Mesothelial cell of epicardium (in vitro differentiated cells): ENCODE measurements around the gene MVB12A. TPM values are rescaled to one million over a fixed set of nuclear protein-coding genes. Genes with fewer than 3 reads are reported as not detected.
A peak's percentile ranks its signal among the peaks of the same experiment; 100 is the strongest.

ENCODE experiments used
- DNase-seq, 2 experiments: peaks; one replicate each; pipeline ENCODE4 v3.0.0; 2021; ENCODE audit warnings: low spot score in 2 of 2; ENCODE audit not compliant: unreplicated experiment in 2 of 2
- H3K27ac Mint-ChIP-seq: 2 replicates; pipeline ENCODE4 v1.8.0; 2021; ENCODE audit warnings: mixed read lengths
- H3K27me3 Mint-ChIP-seq: 2 replicates; pipeline ENCODE4 v1.8.0; 2021; ENCODE audit warnings: low read depth, mixed read lengths
- H3K36me3 Mint-ChIP-seq: 2 replicates; pipeline ENCODE4 v1.8.0; 2021; ENCODE audit warnings: mixed read lengths
- H3K4me1 Mint-ChIP-seq: 2 replicates; pipeline ENCODE4 v1.8.0; 2021; ENCODE audit warnings: mixed read lengths
- H3K4me3 Mint-ChIP-seq: 2 replicates; pipeline ENCODE4 v1.8.0; 2021; ENCODE audit warnings: mild to moderate bottlenecking, moderate library complexity, mixed read lengths
- H3K9me3 Mint-ChIP-seq: 2 replicates; pipeline ENCODE4 v1.8.0; 2021; ENCODE audit warnings: mixed read lengths
- total RNA-seq: library from RNA; stranded (reverse); gene quantifications from 3 replicates; pipeline ENCODE4 v1.2.1, GENCODE V29; 2021
- TF ChIP-seq, protein P1 (sequence below): fragments of 200-600 bp; sonication (generic); IDR thresholded peaks from one replicate; pipeline ENCODE4 v1.5.0; 2021; ENCODE audit warnings: antibody characterized with exemption; ENCODE audit not compliant: unreplicated experiment

Gene MVB12A
- total RNA-seq, 1 donor from 2014 or later = 53.5 TPM

DNA sequence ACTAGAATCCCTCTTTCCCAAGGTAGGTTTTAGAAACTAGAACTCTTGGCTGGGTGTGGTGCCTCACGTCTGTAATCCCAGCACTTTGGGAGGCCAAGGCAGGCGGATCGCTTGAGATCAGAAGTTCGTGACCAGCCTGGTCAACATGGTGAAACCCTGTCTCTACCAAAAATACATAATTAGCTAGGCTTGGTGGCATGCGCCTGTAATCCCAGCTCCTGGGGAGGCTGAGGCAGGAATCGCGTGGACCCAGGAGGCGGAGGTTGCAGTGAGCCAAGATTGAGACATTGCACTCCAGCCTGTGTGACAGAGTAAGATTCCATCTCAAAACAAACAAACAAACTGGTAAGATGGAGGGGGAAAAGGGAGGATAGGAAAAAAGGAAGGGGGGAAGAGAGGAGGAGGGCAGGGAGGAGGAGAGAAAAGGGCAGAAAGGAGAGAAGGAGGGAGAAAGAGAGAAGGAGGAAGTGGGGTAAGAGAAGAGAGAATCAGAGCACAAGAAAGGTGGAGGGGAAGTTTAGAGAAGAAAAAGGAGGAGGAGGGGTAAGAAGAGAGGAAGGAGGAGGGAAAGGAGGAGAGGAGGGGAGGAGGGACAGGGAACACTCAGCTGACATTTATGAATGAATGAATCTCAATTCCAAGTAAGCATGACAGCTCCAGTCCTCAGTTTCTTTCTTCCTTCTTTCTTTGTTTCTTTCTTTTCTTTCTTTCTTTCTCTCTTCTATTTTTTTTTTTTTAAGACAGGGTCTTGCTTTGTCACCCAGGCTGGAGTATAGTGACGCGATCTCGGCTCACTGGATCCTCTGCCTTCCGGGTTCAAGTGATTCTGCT, 47.8 kb downstream of the MVB12A start:
- TF ChIP-seq, protein P1, sequence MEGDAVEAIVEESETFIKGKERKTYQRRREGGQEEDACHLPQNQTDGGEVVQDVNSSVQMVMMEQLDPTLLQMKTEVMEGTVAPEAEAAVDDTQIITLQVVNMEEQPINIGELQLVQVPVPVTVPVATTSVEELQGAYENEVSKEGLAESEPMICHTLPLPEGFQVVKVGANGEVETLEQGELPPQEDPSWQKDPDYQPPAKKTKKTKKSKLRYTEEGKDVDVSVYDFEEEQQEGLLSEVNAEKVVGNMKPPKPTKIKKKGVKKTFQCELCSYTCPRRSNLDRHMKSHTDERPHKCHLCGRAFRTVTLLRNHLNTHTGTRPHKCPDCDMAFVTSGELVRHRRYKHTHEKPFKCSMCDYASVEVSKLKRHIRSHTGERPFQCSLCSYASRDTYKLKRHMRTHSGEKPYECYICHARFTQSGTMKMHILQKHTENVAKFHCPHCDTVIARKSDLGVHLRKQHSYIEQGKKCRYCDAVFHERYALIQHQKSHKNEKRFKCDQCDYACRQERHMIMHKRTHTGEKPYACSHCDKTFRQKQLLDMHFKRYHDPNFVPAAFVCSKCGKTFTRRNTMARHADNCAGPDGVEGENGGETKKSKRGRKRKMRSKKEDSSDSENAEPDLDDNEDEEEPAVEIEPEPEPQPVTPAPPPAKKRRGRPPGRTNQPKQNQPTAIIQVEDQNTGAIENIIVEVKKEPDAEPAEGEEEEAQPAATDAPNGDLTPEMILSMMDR = no peak
- Mint-ChIP-seq H3K9me3 (no peaks in the 10 kb centered on the region), H3K4me3 (no peak overlapping the region), H3K27me3 (no peaks in the 10 kb centered on the region), H3K27ac (no peak overlapping the region), H3K4me1 (peaks cover 18% of the 10 kb centered on the region), H3K36me3 (no peaks in the 10 kb centered on the region)
- DNase-seq = no peak

DNA sequence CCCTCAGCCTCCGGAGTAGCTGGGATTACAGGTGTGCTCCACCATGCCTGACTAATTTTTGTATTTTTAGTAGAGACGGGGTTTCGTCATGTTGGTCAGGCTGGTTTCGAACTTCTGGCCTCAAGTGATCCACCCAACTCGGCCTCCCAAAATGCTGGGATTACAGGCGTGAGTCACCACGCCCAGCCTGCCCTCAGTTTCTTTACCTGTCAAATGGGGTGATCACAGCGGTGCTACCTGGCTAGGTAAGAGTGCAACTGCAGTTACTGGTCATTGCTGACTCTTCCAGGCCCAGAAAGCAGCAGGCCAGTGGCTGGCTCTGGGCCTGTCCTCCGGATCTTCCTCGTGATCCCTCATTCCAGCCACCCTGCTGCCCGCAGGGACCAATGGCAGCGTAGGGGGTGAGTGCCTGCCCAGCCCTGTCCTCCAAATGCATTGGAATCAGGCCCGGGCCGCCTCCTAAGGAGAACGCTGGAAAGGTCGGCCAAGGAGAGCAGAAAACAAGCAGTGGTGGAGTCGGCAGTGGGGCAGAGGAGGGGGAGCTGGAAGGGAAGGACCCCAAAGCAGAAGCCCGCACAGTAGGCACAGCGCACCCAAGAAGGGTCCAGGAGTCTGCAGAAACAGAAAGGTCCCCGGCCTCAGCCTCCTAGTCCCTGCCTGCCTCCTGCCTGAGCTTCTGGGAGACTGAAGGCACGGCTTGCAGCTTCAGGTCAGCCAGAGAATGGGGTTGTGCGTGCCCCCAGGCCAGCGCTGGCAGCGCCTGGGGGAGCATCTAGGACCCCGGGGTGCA, 48.6 kb downstream of the MVB12A start:
- H3K4me1 Mint-ChIP-seq = peaks cover 18% of the 10 kb centered on the region
- H3K27me3 Mint-ChIP-seq = no peaks in the 10 kb centered on the region
- TF ChIP-seq, protein P1 = no peak
- H3K9me3 Mint-ChIP-seq = no peaks in the 10 kb centered on the region
- H3K27ac Mint-ChIP-seq = peak overlapping the region; percentile 94
- H3K36me3 Mint-ChIP-seq = no peaks in the 10 kb centered on the region
- H3K4me3 Mint-ChIP-seq = peak overlapping the region; percentile 88
- no peak for DNase-seq

DNA sequence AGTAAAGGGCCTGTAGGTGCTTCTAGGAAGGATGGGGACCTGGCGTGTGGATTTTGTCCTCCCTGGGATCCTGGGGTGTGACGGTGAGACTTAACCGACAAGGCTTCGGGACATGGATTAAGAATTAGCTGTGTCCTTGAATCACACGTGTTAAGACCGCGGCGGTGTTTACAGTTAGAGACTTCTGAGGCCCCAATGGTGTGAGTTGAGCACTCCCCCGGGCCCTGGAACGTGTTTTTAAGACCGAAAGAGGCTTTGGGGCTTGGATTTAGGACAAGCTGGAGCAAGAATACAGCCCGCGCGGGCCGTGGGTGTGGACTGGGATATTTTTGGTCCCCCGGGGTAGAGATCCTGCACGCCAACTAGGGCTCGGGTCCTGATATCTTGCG, 49.2 kb downstream of the MVB12A start:
- H3K4me3 Mint-ChIP-seq = peak overlapping the region; percentile 88
- DNase-seq = no peak
- TF ChIP-seq, protein P1 = no peak

DNA sequence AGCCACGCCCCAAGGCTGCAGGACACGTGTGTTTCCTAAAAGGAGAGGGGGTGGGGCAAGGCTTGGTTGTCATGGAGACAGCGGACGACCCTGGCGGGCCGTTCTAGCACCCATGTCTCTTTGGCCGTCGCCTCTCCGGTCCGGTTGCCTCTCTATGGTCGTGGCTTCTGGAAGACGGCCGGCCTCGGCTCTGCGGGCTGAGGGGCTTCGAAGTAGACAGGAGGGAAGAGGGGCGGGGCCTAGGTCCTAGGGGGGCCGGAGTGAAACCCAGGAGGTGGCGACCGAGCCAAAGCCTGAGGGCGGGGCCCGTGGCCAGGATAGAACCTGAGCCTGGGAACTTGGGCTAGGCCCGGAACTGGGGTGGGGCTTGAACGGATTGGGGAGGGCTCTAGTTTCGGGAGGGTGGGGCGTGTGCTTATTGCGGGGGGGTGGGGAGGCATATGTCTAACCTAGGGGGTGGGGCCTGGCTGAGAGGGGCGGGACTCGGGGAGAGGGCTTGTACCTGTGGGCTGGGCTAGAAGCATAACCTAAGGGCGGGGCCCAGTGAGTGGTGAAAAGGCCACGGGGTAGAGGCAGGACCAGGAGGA, 49.7 kb downstream of the MVB12A start:
- H3K9me3 Mint-ChIP-seq = no peaks in the 10 kb centered on the region

More for the DNA sequence above, 49.2 kb downstream of the MVB12A start:
- Mint-ChIP-seq H3K27ac (peak overlapping the region; percentile 94), H3K4me1 (peaks cover 18% of the 10 kb centered on the region), H3K36me3 (no peaks in the 10 kb centered on the region), H3K9me3 (no peaks in the 10 kb centered on the region), H3K27me3 (no peaks in the 10 kb centered on the region)

GRCh38 chr19:17470068-17470841, 50.4 kb downstream of the MVB12A start, which contains the start of gene SLC27A1:
Gene SLC27A1, plus strand, starts transcription at chr19:17470524. Its CDS starts 17 bp downstream, at chr19:17470541.
- Mint-ChIP-seq H3K4me3 (peak within 1 kb of the TSS; percentile 88), H3K4me1 (peaks cover 18% of the 10 kb centered on the region), H3K36me3 (peaks cover 1% of the 10 kb centered on the region), H3K27ac (peak within 1 kb of the TSS; percentile 94), H3K9me3 (no peaks in the 10 kb centered on the region), H3K27me3 (no peaks in the 10 kb centered on the region)
- TF ChIP-seq, protein P1 = no peak
- peak; percentile 97 for DNase-seq

More for the DNA sequence above, 49.7 kb downstream of the MVB12A start:
- no peaks in the 10 kb centered on the region for H3K27me3 Mint-ChIP-seq
- TF ChIP-seq, protein P1 = no peak
- peak; percentile 82 to 87 for DNase-seq
- peaks cover 1% of the 10 kb centered on the region for H3K36me3 Mint-ChIP-seq
- H3K27ac Mint-ChIP-seq = peak overlapping the region; percentile 94
- H3K4me3 Mint-ChIP-seq = peak overlapping the region; percentile 88
- H3K4me1 Mint-ChIP-seq = peaks cover 18% of the 10 kb centered on the region
